Stimulated activated CD8-positive, alpha-beta memory T cell treated with anti-CD3 and anti-CD28 coated beads, Interleukin-7, amount 100 ng/mL, for 48 hours (primary cell): ENCODE data around the gene CNTN4.

Experiments
- DNase-seq, 2 donors: peaks; one replicate each; pipeline ENCODE4 v3.0.0-alpha.2; 2020; ENCODE audit warnings: low read depth in 1 of 2; ENCODE audit errors: extremely low read depth in 1 of 2

Gene CNTN4

GRCh38 chr3:2849092-2849491 is 750.4 kb downstream of the CNTN4 start:
- no peak for DNase-seq

GRCh38 chr3:2850701-2851100 is 752.0 kb downstream of the CNTN4 start:
- no peak for DNase-seq

DNA sequence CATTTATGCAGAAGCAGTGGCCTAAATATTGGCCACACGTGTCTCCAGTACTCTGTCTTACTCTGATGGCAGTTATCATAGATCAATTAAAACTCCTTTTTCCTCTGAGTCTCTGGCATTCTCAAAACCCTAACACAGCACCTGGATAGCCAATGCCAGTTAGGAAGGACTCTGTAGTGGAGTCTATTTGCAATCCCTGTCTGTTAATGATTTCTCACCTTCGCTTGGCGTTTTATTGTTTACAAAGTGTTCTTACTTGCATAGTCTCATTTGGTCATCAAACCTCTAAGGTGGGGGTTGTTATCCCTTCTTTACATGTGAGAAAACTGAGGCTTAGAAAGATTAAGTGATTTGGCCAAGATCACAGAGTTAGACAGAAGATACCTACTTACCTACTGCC is 752.7 kb downstream of the CNTN4 start:
- DNase-seq = no peak

- DNase-seq = no peak
Measured at GRCh38 chr3:2851835-2852234, 753.2 kb downstream of the CNTN4 start.

DNA sequence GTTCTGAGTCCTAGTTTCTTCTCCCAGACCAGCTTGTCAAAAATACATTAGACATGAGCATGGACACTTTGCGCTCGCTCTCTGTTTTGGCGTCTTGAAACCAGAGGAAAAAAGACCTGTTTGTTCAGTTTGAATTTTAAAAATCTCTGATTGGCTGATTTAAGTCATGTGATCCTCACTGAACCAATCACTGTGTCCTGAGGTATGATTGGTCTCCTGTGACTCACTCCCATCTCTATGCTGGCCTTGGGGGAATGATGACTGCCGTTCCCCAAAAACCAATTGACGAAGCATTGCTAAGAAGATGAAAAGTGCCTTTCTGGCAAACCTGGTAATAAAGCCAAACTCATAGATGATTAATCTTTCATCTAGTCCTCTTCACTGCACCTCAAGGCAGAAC is 755.0 kb downstream of the CNTN4 start:
- DNase-seq = no peak

DNA sequence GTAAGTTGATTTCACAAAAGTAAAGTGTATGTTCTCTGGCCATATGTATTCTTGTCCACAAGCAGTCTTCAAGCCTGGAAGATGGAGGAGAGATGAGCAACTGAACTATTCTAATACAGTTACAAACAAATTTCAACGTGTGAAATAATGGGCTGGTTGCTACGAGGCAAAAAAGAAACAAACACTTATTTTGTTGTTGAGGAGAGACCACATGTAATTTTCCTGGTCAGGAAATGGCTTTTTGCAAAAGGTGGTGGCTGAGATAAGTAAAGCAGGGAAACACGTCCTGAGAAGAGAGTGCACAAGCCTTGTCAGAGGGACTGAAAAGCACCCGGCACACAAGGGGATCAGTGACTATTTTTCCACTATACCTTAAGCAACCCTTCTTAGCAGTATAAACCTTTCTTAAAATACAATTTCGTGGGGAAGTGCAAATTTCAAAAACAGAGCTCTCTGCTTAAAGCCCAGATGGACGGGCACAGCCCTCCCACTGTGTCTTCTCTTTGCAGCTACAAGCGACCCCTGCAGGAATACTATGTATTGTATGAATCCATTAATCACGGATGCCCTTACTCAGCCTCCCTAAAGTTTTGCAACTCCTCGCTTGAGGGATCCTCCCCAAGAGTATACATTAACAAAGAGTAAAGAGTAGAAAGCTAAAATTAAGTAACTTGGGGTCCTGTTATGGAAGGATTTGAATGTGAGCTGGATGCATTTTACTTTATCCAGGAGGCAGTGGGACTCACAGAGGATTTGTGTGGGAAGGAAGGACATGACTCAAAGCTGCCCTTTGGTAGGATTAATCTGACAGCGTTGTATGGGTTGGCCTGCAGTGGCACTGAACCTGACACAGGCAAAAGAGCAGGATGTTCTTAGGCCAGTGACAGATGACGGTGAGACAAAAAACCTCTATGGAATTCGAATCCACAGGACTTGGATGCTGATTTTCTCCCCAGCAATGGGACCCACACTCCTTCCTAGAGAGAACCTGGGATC is 757.8 kb downstream of the CNTN4 start:
- DNase-seq = no peak

DNA sequence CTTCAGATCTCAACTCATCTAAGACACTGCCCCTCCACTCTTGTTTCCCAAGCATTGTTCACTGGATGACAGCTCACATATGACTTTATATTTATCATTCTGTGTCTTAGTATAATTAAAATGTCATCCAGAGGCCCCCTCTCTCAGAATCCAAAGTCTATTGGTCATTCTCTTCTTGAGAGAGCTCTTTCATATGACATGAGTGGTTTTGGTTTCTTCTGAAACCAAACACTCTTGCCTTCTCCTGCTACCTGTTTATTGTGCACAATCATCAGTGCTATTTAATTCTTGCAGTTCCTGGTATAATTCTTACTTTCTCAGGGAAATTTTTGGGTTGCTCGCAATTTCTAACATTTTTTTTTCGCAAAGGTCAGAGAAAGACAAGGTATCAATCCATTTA is 762.0 kb downstream of the CNTN4 start:
- no peak for DNase-seq

DNA sequence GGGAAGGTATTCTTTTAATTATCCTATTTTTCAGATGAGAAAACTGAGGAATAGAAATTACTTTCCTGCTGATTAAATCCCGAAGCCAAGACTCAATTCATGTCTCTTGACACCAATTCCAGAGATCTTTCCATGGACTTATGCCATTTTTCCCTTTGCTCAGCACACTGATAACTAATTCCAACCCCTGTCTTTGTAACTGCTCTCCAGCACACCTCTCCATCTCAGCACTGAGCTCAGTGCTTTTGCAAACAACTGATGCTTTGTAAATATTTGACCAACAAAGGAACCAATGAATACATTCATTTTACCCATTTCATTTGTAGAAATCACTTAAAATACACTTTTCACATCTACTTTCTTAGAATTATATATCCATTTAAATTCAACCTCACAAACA is 762.5 kb downstream of the CNTN4 start:
- no peak for DNase-seq

GRCh38 chr3:2861920-2862319 is 763.3 kb downstream of the CNTN4 start:
- no peak for DNase-seq

DNA sequence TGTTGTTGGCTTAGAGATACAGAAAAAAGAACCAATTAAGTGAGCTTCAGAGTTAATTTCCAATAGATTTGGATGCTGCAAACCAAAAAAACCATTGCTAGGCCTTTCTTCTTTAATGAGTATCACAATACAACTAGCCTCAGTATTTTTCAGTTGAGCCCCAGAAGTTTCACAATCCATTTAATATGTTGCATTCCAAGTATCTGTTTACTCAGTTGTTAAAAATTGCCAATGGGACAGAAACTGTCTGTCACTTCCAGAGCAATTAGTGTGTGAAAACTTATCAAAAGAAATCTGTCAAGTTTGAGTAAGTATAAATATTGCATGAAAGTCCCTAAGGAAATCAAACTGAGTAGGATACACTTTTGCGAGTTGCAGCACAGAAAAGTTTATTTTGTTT is 763.7 kb downstream of the CNTN4 start:
- no peak for DNase-seq

DNA sequence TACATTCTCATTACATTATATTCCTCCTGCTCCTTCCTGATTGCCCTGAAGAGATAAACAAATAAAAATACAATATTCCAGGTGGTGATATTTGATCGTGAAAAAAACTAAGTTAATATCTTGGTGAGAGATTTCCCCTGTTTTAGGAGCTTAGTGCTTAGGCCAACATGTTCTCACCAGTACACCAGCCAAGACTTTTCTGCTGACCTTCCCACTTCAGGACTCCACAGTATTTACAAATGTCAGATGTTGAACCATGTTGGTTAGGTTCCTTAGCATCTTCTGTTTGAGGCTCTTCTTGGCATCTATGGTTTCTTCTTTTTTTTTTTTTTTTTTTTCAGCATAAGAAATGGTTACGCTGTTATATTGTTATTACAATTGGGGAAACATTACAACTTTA is 764.5 kb downstream of the CNTN4 start:
- DNase-seq = no peak

DNA sequence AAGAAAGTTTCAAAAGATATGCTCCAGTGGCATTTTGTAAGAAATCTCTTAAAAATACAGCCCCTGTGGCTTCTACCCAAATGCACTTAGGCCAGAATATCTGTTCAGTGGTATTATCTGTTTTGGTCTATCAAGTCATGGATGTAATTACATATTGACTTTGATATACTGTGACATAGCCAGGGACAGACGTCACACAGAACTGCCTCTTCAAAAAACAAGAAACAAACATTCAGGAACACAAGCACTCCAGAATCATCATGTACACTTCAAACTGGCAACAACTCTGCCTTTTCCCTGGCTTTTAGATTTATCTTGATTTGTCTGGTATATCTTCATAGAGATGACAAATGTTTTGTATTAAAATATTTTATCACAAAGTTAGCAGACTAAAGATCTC is 771.2 kb downstream of the CNTN4 start:
- no peak for DNase-seq

- no peak for DNase-seq
Measured at GRCh38 chr3:2870724-2871333, 772.2 kb downstream of the CNTN4 start.

DNA sequence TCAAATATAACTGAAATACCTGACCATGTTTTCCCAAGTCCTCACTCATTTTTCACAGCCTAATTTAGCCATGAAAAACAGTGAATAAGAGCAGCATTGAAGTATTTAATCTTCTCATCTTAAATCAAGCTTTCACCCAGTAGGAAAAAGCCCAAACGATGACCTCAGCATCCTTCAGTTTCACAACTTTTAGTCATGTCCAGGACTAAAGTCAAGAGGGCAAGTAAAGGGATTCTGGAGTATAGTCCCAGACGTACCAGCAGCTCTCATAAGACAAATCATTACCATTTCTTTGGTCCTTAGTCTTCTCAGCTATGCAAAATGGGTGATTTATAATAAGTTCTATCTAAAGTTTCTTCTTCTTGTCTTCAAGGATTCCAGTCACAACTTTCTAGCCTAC is 774.2 kb downstream of the CNTN4 start:
- no peak for DNase-seq

DNA sequence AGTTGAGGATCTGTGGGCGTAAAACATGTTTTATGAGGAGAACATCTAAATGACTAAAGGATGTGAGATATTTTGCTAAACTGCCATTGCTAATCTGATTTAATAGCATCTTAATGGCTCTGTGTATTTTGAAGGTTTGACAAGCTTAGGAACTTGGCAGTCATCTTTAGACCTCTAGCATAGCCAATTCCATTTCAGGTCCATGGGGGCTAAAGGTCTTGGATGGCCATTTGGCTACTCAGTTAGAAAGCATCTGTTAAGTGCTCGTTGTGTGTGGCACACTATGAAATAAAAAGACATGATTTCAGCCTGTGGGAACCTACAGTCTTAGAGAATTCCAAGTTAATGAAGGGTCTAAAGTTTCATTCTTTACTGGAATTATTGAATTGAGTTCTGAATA is 775.3 kb downstream of the CNTN4 start:
- no peak for DNase-seq

DNA sequence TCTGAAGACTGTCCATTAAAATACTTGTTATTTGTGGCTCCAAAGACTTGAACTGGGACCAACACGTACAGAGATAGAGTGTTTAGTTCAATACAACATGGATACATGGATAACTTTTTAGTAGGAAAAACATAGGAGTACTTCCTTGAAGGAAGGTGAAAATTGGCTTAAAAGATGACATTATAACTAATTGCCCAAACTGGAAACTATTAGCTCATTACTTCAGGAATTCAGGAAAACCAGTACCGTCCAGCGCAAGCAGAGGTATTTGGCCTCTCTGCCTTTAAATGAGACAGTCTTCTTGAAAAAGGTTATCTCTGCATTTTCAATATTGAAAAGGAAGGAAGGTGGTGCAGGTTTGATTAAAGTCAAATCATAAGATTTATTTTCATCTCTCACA is 777.0 kb downstream of the CNTN4 start:
- DNase-seq = no peak

DNA sequence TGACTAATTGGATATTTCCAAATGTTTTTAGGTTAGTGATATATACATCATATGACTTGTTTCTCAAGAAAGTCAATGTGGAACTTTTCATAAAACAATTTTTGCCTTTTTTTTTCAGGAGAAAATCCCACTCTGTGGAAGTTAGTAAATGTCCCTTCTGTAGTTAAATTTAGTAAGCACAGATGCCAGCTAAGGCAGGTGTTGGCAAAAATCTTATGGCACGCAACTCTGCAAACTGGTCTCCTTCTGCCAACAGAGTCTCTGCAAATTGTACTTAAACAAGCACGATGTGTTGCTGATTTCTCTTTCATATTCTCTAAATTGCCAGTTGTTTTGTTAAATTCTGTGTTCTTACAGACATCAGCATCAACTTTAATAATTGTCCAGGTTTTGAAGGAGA is 777.7 kb downstream of the CNTN4 start:
- DNase-seq = no peak

DNA sequence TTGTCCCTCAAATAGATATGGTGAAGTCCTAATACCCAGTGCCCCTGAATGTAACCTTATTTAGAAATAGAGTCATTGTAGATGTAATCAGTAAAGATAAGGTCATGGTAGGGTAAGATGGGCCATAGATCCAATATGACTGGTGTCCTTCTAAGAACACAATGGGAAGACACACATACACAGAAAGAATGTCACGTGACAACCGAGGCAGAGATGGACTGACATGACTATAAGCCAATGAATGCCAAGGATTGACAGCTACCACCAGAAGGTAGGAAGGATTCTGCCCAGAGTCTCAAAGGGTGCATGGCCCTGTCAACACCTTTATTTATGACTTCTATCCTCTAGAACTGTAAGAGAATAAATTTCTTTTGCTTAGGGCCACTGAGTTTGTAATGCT is 780.4 kb downstream of the CNTN4 start:
- DNase-seq = no peak

GRCh38 chr3:2879587-2879986 is 780.9 kb downstream of the CNTN4 start:
- no peak for DNase-seq

DNA sequence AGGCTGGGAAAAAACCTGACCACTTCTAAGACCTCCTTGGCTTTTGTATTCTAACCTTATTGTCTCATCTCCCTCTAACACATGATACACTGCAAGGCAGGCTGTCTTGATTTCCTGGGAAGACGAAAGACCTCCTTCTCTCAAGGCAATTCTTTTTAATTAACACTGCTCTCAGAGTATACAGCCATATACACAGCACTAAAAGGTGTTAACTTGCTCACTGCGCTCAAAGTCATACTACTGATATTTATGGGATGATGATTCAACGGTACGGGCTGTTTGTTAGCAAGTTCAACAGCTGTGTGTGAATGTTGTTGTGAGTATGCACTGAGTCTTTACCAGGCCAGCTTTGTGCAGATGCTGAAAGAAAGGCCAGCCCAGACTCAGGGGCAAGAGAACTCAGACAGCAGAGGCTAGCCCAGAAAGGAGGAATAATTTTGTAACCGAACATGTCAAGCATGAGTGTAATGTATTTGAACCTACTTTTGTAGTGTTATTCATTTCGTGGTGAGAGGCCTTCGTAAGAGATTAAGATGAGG is 781.6 kb downstream of the CNTN4 start:
- DNase-seq = no peak

DNA sequence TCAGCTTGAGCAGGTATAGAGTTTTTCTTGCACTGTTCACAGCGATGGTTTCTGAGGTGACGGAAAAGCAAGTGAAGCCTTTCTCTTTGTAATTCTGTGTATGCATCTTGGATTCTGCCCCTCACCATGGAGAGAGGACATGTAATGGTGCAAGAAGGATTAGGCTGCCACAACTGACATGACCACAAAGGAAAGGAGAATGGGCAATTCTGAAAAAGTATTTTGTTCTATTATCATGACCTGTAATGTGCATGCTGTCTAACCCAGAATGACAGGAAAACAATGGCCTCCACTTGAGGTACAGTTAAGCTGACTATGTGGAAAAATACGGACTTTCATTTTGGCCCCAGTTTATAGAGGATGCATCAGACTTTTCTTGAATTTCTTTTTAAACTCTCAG is 784.6 kb downstream of the CNTN4 start:
- no peak for DNase-seq

- no peak for DNase-seq
Measured at GRCh38 chr3:2888592-2888991, 789.9 kb downstream of the CNTN4 start.
